ENCODE results near the gene KCNK2. TPM values are rescaled to one million over a fixed set of nuclear protein-coding genes. Genes with fewer than 3 reads are reported as not detected.

Gene KCNK2
- total and polyA plus RNA-seq, 2 experiments from 2014 or later = 1.8 to 4.1 TPM

DNA sequence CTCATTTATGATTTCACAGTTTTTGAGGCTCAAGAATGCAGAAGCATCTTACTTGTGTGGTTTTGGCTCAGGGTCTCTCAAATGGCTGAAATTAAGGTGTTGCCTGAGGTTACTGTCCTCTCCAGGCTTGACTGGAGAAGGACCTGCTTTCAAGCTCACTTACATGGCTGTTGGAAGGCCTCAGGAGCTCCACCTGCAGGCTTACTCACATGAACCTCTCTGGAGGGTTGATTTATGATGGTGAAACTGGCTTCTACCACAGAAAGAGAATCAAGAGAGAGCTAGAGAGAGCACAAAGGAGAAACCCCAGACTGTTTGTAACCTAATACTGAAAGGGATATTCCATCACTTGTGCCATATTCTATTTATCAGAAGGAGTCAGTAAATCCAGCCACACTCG is 6.2 kb upstream of the KCNK2 start:
- no peak overlapping the region for H3K4me3 ChIP-seq
- peaks cover 17% of the 10 kb centered on the region for H3K27me3 ChIP-seq

DNA sequence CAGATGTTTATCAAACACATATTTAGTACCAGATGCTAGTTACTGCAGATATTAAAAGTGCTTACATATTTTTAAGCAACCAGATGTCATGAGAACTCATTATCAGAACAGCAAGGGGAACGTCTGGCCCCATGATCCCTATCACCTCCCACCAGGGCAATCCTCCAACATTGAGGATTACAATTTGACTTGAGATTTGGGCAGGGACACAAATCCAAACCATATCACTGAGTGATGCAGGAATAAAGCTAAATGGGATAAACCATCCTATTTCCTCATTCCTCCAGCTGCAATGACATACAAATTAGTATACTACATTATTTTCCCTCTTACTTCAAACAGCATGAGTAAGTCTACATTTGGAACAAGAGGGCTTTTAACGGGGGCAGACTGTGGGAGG is 3.1 kb upstream of the KCNK2 start:
- TF ChIP-seq EZH2phosphoT487 (IDR thresholded peaks at IDR 0.05; ENCODE audit: low read depth, severe bottlenecking, unreplicated experiment) (no peak), EZH2 (IDR thresholded peaks at IDR 0.05; ENCODE audit: borderline replicate concordance) (no peak)
- TF ChIP-seq, protein P1, sequence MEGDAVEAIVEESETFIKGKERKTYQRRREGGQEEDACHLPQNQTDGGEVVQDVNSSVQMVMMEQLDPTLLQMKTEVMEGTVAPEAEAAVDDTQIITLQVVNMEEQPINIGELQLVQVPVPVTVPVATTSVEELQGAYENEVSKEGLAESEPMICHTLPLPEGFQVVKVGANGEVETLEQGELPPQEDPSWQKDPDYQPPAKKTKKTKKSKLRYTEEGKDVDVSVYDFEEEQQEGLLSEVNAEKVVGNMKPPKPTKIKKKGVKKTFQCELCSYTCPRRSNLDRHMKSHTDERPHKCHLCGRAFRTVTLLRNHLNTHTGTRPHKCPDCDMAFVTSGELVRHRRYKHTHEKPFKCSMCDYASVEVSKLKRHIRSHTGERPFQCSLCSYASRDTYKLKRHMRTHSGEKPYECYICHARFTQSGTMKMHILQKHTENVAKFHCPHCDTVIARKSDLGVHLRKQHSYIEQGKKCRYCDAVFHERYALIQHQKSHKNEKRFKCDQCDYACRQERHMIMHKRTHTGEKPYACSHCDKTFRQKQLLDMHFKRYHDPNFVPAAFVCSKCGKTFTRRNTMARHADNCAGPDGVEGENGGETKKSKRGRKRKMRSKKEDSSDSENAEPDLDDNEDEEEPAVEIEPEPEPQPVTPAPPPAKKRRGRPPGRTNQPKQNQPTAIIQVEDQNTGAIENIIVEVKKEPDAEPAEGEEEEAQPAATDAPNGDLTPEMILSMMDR (IDR thresholded peaks at IDR 0.05; ENCODE audit: poor library complexity) = no peak
- H3K27ac ChIP-seq = no peak overlapping the region
- no peak overlapping the region for H3K4me2 ChIP-seq
- WGBS (ENCODE audit: low lambda C conversion rate, missing lambda C conversion rate) = 61% methylated on average over 2 of the region's 2 CpGs
- H3K4me3 ChIP-seq = no peak overlapping the region
- H2AFZ ChIP-seq = no peak overlapping the region
- H3K79me2 ChIP-seq = no peaks in the 10 kb centered on the region
- H3K27me3 ChIP-seq = peaks cover 45% of the 10 kb centered on the region
- H4K20me1 ChIP-seq (ENCODE audit: insufficient read depth, poor library complexity, severe bottlenecking) = no peaks in the 10 kb centered on the region
- no peaks in the 10 kb centered on the region for H3K36me3 ChIP-seq (replicated peaks; ENCODE audit: insufficient read depth, low read depth)
- no peaks in the 10 kb centered on the region for H3K9me2 ChIP-seq (replicated peaks; ENCODE audit: insufficient read depth)
- no peak for DNase-seq (ENCODE audit: low spot score)
- H3K4me1 ChIP-seq (ENCODE audit: insufficient read depth) = no peaks in the 10 kb centered on the region
- no peaks in the 10 kb centered on the region for H3K9me3 ChIP-seq (ENCODE audit: low read depth)

More for the DNA sequence above, 6.2 kb upstream of the KCNK2 start:
- WGBS (ENCODE audit: low lambda C conversion rate, missing lambda C conversion rate) = 73% methylated on average over 1 of the region's 1 CpG
- Histone ChIP-seq H3K36me3 (replicated peaks; ENCODE audit: insufficient read depth, low read depth) (no peaks in the 10 kb centered on the region), H3K9me3 (ENCODE audit: low read depth) (no peaks in the 10 kb centered on the region), H3K27ac (no peak overlapping the region), H2AFZ (no peak overlapping the region), H3K4me1 (ENCODE audit: insufficient read depth) (no peaks in the 10 kb centered on the region), H3K9me2 (replicated peaks; ENCODE audit: insufficient read depth) (no peaks in the 10 kb centered on the region), H3K4me2 (no peak overlapping the region), H3K79me2 (no peaks in the 10 kb centered on the region), H4K20me1 (ENCODE audit: insufficient read depth, poor library complexity, severe bottlenecking) (no peaks in the 10 kb centered on the region)
- DNase-seq (ENCODE audit: low spot score) = peak; percentile 35
- TF ChIP-seq EZH2 (IDR thresholded peaks at IDR 0.05; ENCODE audit: borderline replicate concordance) = no peak
- TF ChIP-seq, protein P1 (IDR thresholded peaks at IDR 0.05; ENCODE audit: poor library complexity) = peak; percentile 25

DNA sequence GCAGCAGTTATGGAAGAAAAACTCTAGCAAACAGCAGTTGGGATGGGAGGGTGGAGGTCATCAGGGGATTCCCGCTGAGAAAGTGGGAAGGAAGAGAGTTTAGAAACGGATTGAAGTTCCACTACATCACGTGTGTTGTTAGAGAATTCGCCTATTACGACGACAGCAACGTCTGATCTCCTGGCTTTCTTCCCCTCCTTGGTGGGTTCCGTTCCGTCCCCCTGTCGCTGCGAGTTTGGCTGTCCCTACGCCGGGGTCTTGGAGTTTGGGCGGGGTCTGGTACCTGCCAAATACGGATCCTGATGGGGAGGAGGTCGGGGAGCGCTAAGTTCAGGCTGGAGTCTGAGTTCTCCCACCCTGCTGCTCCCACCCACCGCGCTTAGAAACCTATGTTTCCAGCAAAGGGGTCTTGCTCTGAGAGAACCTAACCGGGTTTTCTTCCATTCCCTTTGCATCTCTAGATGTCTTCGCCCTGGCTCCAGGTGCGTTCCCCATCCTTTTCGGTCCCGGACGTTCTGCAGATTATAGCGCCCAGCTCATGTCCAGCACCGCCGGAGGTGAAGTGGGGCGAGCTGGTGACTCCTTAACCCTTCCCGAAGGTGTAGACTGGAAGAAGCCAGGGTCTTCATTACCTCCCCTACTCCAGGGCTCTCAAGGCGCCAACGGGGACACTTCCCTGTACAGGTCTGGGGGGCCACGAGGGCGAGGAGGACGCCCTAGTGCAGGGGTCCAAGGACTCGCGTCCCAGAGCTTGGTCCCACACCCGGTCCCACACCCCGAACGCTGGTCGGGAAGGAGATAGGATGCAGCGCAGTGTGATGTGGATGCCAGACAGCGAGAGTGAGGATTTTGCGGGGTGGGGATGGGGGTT is 641 bp upstream of the KCNK2 start:
- H4K20me1 ChIP-seq (ENCODE audit: insufficient read depth, poor library complexity, severe bottlenecking) = no peaks in the 10 kb centered on the region
- no peaks in the 10 kb centered on the region for H3K36me3 ChIP-seq (replicated peaks; ENCODE audit: insufficient read depth, low read depth)
- H3K9me3 ChIP-seq (ENCODE audit: low read depth) = no peaks in the 10 kb centered on the region
- peak overlapping the region; percentile 98 for H3K4me2 ChIP-seq
- H3K79me2 ChIP-seq = no peaks in the 10 kb centered on the region
- H3K4me1 ChIP-seq (ENCODE audit: insufficient read depth) = no peaks in the 10 kb centered on the region
- H2AFZ ChIP-seq = peak overlapping the region; percentile 49
- TF ChIP-seq EZH2 (IDR thresholded peaks at IDR 0.05; ENCODE audit: borderline replicate concordance) = peak; percentile 83
- TF ChIP-seq, protein P1 (IDR thresholded peaks at IDR 0.05; ENCODE audit: poor library complexity) = no peak
- peak; percentile 14 for TF ChIP-seq EZH2phosphoT487 (IDR thresholded peaks at IDR 0.05; ENCODE audit: low read depth, severe bottlenecking, unreplicated experiment)
- H3K9me2 ChIP-seq (replicated peaks; ENCODE audit: insufficient read depth) = no peaks in the 10 kb centered on the region
- 4% methylated on average over 44 of the region's 44 CpGs for WGBS (ENCODE audit: low lambda C conversion rate, missing lambda C conversion rate)
- no peak overlapping the region for H3K27ac ChIP-seq
- DNase-seq (ENCODE audit: low spot score) = peak; percentile 4
- peaks cover 69% of the 10 kb centered on the region for H3K27me3 ChIP-seq
- H3K4me3 ChIP-seq = peak overlapping the region; percentile 68

All from hepatocyte (in vitro differentiated cells).